ENCODE measurements around the gene TEF. TPM values are rescaled to one million over a fixed set of nuclear protein-coding genes. Genes with fewer than 3 reads are reported as not detected.

Gene TEF
- total RNA-seq, 1 donor from 2014 or later = 11.4 TPM

DNA sequence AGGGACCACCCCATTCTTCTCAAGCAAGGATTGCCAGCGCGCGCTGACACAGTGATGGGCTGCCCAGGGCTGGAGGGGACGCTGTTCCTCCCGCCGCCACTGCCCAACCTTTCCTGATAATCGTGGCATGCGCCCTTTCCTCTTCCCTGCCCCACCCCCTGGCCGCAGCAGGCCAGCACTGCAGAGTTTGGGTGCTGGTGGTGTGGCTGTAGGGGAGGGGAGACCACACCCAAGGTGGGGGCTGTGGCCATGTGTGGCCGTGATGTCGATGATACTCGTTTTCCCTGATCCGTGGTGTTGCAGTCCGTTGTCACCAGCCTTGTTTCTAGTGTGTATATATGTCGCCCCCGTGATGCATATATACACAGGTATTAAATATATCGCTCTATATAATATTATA, 22.8 kb upstream of the TEF start:
- Mint-ChIP-seq H3K27me3 (no peaks in the 10 kb centered on the region), H3K36me3 (ENCODE audit: insufficient read depth) (peaks cover 10% of the 10 kb centered on the region), H3K27ac (no peak overlapping the region), H3K4me3 (ENCODE audit: low read depth) (no peak overlapping the region), H3K4me1 (ENCODE audit: low read depth) (peaks cover 15% of the 10 kb centered on the region), H3K9me3 (ENCODE audit: low read depth) (no peaks in the 10 kb centered on the region)
- TF ChIP-seq, protein P1, sequence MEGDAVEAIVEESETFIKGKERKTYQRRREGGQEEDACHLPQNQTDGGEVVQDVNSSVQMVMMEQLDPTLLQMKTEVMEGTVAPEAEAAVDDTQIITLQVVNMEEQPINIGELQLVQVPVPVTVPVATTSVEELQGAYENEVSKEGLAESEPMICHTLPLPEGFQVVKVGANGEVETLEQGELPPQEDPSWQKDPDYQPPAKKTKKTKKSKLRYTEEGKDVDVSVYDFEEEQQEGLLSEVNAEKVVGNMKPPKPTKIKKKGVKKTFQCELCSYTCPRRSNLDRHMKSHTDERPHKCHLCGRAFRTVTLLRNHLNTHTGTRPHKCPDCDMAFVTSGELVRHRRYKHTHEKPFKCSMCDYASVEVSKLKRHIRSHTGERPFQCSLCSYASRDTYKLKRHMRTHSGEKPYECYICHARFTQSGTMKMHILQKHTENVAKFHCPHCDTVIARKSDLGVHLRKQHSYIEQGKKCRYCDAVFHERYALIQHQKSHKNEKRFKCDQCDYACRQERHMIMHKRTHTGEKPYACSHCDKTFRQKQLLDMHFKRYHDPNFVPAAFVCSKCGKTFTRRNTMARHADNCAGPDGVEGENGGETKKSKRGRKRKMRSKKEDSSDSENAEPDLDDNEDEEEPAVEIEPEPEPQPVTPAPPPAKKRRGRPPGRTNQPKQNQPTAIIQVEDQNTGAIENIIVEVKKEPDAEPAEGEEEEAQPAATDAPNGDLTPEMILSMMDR (IDR thresholded peaks at IDR 0.05; ENCODE audit: unreplicated experiment) = no peak
- DNase-seq (ENCODE audit: low spot score, unreplicated experiment) = no peak

DNA sequence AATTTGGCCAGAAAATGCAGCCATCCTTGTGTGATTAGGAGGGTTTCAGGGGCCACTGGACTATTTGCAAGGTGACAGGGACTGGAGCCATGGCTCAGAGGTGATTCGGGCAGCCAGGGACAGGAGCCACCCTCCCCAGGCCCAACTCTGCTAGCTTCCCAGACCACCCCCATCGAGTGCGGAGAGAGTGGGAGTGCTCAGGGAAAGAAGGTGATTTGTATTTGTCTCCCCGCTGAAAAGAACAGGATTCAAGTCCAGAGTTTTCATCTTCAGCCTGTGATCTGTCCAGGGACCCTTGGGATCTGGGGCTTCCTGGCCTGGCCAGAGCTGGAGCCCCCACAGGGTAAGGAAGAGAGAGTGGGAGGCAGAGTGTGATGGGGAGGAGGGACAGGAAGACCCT, 22.4 kb upstream of the TEF start:
- Mint-ChIP-seq H3K9me3 (ENCODE audit: low read depth) (no peaks in the 10 kb centered on the region), H3K36me3 (ENCODE audit: insufficient read depth) (peaks cover 6% of the 10 kb centered on the region), H3K27ac (peak overlapping the region; percentile 82), H3K4me3 (ENCODE audit: low read depth) (no peak overlapping the region), H3K27me3 (no peaks in the 10 kb centered on the region), H3K4me1 (ENCODE audit: low read depth) (peaks cover 15% of the 10 kb centered on the region)
- no peak for DNase-seq (ENCODE audit: low spot score, unreplicated experiment)
- TF ChIP-seq, protein P1 (IDR thresholded peaks at IDR 0.05; ENCODE audit: unreplicated experiment) = no peak

DNA sequence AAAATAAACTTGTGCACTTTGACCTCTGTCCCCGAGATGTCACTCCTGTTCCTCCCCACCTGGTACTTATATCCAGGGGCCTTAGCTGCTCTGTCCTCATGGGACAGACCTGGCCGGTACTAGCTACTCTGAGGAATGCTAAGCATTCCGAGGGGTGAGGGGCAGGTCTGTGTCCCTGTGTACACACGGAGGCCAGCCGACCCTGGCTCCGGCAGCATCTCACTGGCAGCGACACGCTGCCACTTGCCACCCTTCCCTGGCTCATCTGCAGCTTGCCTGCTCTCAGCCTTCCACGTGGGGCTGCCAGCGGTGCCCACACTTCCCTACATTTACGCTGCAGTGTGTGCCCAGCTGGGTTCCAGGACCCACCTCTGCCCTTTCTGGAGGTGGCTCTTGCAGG, 21.6 kb upstream of the TEF start:
- no peak overlapping the region for H3K27ac Mint-ChIP-seq
- DNase-seq (ENCODE audit: low spot score, unreplicated experiment) = peak; percentile 28
- H3K4me3 Mint-ChIP-seq (ENCODE audit: low read depth) = no peak overlapping the region
- H3K36me3 Mint-ChIP-seq (ENCODE audit: insufficient read depth) = peaks cover 3% of the 10 kb centered on the region
- TF ChIP-seq, protein P1 (IDR thresholded peaks at IDR 0.05; ENCODE audit: unreplicated experiment) = no peak
- peaks cover 15% of the 10 kb centered on the region for H3K4me1 Mint-ChIP-seq (ENCODE audit: low read depth)
- no peaks in the 10 kb centered on the region for H3K27me3 Mint-ChIP-seq
- H3K9me3 Mint-ChIP-seq (ENCODE audit: low read depth) = no peaks in the 10 kb centered on the region

DNA sequence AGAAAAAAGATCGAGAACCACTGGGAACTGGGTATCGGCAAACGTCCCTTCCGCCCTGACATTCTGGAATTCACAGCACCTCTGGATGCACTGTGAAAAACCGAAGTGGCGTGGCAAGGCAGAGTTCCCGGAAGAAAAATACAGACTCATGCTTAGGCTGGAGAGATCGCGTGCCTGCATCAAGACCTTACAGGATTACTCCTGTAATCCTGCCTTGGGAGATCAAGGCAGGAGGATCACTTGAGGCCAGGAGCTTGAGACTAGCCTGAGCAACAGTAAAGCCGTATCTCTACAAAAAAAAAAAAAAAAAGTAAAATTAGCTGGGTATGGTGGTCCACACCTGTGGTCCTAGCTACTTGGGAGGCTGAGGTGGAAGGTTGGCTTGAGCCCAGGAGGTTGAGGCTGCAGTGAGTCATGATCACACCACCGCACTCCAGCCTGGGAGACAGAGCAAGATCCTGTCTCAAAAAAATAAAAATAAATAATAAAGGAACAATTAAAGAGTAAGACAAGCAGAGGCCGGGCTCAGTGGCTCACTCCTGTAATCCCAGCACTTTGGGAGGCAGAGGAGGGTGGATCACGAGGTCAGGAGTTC, 19.9 kb upstream of the TEF start:
- Mint-ChIP-seq H3K9me3 (ENCODE audit: low read depth) (no peaks in the 10 kb centered on the region), H3K4me3 (ENCODE audit: low read depth) (no peak overlapping the region), H3K36me3 (ENCODE audit: insufficient read depth) (peaks cover 3% of the 10 kb centered on the region), H3K27me3 (no peaks in the 10 kb centered on the region), H3K4me1 (ENCODE audit: low read depth) (peaks cover 15% of the 10 kb centered on the region), H3K27ac (no peak overlapping the region)
- TF ChIP-seq, protein P1 (IDR thresholded peaks at IDR 0.05; ENCODE audit: unreplicated experiment) = no peak
- no peak for DNase-seq (ENCODE audit: low spot score, unreplicated experiment)

DNA sequence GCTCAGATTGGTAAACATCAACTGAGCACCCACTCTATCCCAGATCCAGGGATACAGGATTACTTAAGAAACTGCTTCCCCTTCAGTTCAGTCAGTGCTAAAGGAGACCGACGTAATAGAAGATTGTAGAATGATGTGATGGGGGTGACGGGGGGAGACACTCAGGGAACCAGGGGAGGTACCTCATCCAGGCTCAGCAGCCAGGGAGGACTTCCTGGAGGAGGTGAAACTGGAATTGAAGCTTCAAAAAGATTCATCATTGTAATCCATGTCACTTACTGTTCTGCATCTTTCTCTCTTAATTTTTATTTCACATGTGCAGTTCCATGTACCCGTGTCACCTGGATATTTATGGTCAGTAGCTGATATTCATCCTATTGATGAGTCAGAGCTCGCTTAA, 19.1 kb upstream of the TEF start:
- Mint-ChIP-seq H3K27me3 (no peaks in the 10 kb centered on the region), H3K4me1 (ENCODE audit: low read depth) (peaks cover 15% of the 10 kb centered on the region), H3K27ac (no peak overlapping the region), H3K9me3 (ENCODE audit: low read depth) (no peaks in the 10 kb centered on the region), H3K36me3 (ENCODE audit: insufficient read depth) (peaks cover 1% of the 10 kb centered on the region), H3K4me3 (ENCODE audit: low read depth) (no peak overlapping the region)
- TF ChIP-seq, protein P1 (IDR thresholded peaks at IDR 0.05; ENCODE audit: unreplicated experiment) = no peak
- DNase-seq (ENCODE audit: low spot score, unreplicated experiment) = no peak
